ENCODE measurements around the gene EXOC2.

The EXOC2 gene

DNA sequence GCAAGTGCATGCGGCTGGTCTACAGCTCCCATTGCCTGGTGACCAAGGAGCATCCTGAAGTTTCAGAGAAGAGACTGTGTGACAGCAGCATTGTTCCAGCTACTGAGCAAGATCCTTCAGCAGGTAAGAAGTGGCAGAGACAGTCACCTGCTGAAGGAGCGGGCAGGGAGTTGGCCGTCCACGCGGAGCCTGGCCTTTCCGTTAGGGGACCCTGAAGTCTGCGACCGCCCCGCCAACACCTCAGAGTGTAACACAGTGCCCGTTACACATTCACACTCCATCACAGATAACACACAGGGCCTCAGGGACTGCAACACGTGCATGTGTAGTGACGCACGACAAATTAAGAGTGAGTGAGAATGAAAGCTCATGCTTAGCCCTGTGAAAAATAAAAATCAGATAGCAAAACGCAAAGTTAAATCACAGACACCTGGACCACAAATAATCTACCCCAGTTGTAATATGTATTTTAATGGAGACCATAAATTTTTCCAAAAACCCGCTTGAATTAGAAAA is 207.2 kb downstream of the EXOC2 start:
- TF ChIP-seq, protein P1, sequence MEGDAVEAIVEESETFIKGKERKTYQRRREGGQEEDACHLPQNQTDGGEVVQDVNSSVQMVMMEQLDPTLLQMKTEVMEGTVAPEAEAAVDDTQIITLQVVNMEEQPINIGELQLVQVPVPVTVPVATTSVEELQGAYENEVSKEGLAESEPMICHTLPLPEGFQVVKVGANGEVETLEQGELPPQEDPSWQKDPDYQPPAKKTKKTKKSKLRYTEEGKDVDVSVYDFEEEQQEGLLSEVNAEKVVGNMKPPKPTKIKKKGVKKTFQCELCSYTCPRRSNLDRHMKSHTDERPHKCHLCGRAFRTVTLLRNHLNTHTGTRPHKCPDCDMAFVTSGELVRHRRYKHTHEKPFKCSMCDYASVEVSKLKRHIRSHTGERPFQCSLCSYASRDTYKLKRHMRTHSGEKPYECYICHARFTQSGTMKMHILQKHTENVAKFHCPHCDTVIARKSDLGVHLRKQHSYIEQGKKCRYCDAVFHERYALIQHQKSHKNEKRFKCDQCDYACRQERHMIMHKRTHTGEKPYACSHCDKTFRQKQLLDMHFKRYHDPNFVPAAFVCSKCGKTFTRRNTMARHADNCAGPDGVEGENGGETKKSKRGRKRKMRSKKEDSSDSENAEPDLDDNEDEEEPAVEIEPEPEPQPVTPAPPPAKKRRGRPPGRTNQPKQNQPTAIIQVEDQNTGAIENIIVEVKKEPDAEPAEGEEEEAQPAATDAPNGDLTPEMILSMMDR (IDR thresholded peaks at IDR 0.05; ENCODE audit: low read depth, low read length) = no peak
- no peak for DNase-seq (ENCODE audit: low read depth, low spot score)
- no peak overlapping the region for H3K4me3 ChIP-seq (ENCODE audit: low read depth, low read length)
- in situ Hi-C loops (cut with HindIII; ENCODE audit: low sequenced_read_pairs) = no loop called here

DNA sequence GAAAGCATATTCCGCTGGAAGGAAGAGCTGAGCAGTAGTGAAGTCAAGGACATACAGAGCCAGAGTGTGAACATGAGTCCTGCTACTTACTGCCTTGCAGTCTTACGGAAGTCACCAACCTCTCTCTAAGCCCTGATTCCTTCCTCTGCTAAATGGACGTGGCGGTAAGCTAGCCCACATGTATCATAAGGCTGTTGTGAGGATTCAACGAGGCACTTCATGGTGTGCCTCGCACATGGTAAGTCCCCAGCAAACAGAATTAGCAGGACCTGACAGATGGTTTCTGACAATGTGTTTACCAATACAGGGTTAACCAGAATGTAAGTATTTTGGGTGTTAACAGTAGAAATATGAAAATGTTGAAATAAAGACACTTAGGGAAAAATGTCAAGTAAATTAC is 208.2 kb downstream of the EXOC2 start:
- no peak overlapping the region for H3K4me3 ChIP-seq (ENCODE audit: low read depth, low read length)
- no peak for DNase-seq (ENCODE audit: low read depth, low spot score)
- in situ Hi-C loops (cut with HindIII; ENCODE audit: low sequenced_read_pairs) = no loop called here
- TF ChIP-seq, protein P1 (IDR thresholded peaks at IDR 0.05; ENCODE audit: low read depth, low read length) = no peak

DNA sequence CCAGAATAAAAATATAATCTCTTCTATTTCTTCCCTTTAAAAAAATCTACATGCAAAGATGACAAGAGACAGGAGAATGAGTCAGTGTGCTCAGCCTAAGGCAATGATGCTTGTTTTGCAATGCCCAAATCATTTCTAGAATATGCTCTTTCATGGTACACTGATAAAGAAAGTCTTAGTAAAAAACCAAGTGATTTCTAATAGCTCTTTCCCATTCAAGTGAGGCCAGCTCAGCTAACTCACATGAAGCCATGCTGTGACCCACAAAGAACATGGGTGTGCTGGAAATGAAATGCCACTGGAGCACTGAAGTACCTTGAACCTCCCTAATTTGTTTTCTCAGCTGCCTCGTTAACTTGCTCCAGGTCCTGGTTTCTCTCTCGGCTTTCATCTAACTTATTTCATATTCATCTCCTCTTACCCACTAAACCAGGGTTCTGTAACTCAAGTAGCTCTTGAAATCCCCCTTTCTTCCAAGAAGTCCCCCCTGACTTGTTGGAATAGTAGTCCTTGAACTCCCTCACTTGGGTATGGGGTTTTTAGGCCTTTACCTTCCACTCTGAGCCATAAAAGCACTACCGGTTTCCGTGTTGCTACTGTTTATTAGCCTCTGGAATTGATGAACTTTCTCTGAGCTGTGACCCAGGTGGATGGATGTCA is 208.7 kb downstream of the EXOC2 start:
- TF ChIP-seq, protein P1 (IDR thresholded peaks at IDR 0.05; ENCODE audit: low read depth, low read length) = no peak
- in situ Hi-C loops (cut with HindIII; ENCODE audit: low sequenced_read_pairs) = no loop called here
- no peak overlapping the region for H3K4me3 ChIP-seq (ENCODE audit: low read depth, low read length)
- DNase-seq (ENCODE audit: low read depth, low spot score) = no peak

DNA sequence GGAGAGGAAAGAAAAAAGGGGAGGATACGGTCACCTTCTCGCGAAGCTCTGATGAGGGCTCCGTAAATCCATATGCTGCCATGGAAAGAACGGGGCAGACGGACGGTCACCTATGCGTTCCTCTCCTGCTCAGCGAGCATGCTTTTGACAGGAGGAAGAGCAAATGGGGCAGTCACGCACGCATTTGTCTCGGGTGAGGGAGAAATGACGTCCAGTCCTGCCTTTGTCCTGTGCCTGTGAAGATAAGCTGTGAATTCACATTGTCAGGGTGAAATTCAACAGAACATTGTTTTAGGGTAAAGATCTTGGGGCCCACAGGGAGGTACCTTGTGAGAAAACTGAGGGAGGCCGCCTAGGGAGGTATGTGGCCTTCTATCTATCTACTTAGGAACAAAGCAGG is 217.6 kb downstream of the EXOC2 start:
- in situ Hi-C loops (cut with HindIII; ENCODE audit: low sequenced_read_pairs) = no loop called here
- DNase-seq (ENCODE audit: low read depth, low spot score) = no peak
- H3K4me3 ChIP-seq (ENCODE audit: low read depth, low read length) = no peak overlapping the region

DNA sequence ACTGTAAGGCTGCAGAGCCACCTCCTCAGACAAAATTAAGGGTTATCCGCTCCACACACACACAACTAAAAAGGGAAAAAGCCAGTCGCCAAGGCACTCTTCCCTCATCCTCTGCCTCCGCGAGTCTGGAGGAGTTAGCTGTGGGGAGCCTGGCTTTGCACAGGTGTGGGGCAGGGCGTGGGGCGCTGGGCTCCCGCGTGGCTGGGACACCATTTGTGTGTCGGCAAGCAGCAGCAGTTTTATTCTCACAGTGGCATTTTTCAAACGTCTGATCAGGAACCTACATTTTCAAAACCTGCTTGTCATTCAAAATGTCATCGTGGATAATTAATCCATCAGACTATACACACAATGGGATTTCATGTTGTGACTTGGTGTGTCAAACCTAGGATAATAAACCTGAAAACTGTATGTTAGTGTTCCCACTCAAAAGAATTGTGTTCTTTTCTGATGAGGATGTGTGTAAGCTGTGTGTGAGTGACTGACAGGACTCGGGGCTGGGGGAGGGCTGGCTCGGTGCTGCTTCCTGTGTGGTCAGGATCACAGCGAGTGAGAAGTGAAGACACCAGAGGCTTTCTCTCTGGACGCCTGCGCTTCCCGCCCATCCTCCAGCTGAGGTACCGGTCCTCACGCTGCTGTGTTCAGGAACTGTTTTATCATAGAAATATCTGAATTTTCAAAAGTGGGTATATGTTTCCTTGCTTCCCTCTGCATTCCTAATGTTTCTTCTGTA is 218.3 kb downstream of the EXOC2 start:
- DNase-seq (ENCODE audit: low read depth, low spot score) = no peak
- in situ Hi-C loops (cut with HindIII; ENCODE audit: low sequenced_read_pairs) = no loop called here
- TF ChIP-seq, protein P1 (IDR thresholded peaks at IDR 0.05; ENCODE audit: low read depth, low read length) = no peak
- no peak overlapping the region for H3K4me3 ChIP-seq (ENCODE audit: low read depth, low read length)

More for the DNA sequence above, 217.6 kb downstream of the EXOC2 start:
- TF ChIP-seq, protein P1 (IDR thresholded peaks at IDR 0.05; ENCODE audit: low read depth, low read length) = no peak

DNA sequence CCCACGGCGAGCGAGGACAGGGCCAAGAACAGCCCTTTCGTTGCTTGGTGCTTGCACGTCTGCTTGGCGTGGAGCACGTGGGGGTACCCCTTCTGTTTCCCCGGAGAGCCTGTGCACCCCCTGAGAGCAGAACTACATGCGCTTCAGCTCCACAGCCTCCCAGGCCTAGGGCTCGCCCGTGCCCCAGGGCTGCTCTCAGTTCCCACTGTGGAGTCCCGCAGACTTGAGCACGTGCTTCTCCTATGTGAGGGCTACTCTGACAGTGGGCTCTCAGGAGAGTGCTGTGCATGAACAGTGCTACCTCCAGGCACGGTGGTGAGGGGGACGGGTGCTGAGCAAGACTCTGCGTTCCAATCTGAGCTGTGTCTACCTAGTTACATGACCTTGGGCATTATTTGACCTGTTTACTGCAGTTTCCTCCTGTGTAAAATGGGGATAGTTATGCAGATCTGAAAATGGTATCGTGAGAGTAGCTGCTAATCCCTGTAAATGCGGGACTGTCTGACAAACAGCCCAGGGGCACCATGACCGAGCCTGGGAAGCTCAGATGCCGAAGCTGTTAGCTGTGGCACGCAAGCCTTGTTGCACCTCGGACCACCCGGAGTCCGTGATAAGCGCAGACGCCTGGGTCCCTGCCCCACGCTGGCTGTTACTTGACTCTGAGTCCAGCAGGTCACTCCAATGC is 219.0 kb downstream of the EXOC2 start:
- in situ Hi-C loops (cut with HindIII; ENCODE audit: low sequenced_read_pairs) = no loop called here
- no peak for DNase-seq (ENCODE audit: low read depth, low spot score)
- H3K4me3 ChIP-seq (ENCODE audit: low read depth, low read length) = no peak overlapping the region
- TF ChIP-seq, protein P1 (IDR thresholded peaks at IDR 0.05; ENCODE audit: low read depth, low read length) = no peak
